Parathyroid adenoma (tissue), 2 donors: Measurements from ENCODE around the gene D2HGDH.

ENCODE experiments used
- H2AFZ ChIP-seq: fragments of 300-600 bp; sonication (generic); one replicate; pipeline ENCODE4 v1.7.0; 2017; ENCODE audit warnings: antibody characterized with exemption, mild to moderate bottlenecking
- H3K27ac ChIP-seq: fragments of 300-600 bp; sonication (generic); one replicate; pipeline ENCODE4 v1.7.0; 2017
- H3K27me3 ChIP-seq: fragments of 300-600 bp; sonication (generic); one replicate; pipeline ENCODE4 v1.7.0; 2017; ENCODE audit warnings: low read length; ENCODE audit not compliant: control insufficient read depth, insufficient read depth
- H3K36me3 ChIP-seq: fragments of 300-600 bp; sonication (generic); one replicate; pipeline ENCODE4 v1.7.0; 2017; ENCODE audit warnings: low read length; ENCODE audit not compliant: control insufficient read depth, insufficient read depth
- H3K4me1 ChIP-seq: fragments of 300-600 bp; sonication (generic); one replicate; pipeline ENCODE4 v1.7.0; 2017; ENCODE audit warnings: control low read depth
- H3K4me2 ChIP-seq: fragments of 300-600 bp; sonication (generic); one replicate; pipeline ENCODE4 v1.7.0; 2017; ENCODE audit warnings: low read length
- H3K4me3 ChIP-seq: fragments of 300-600 bp; sonication (generic); one replicate; pipeline ENCODE4 v1.7.0; 2017; ENCODE audit warnings: low read depth, low read length
- H3K79me2 ChIP-seq: fragments of 300-600 bp; sonication (generic); one replicate; pipeline ENCODE4 v1.7.0; 2017; ENCODE audit warnings: control low read depth
- H3K9ac ChIP-seq: fragments of 300-600 bp; sonication (generic); one replicate; pipeline ENCODE4 v1.7.0; 2017; ENCODE audit warnings: mild to moderate bottlenecking
- H3K9me3 ChIP-seq: fragments of 300-600 bp; sonication (generic); one replicate; pipeline ENCODE4 v1.7.0; 2017; ENCODE audit warnings: low read length; ENCODE audit not compliant: control insufficient read depth
- TF ChIP-seq, protein P1 (sequence below): fragments of 300-600 bp; sonication (generic); IDR thresholded peaks from one replicate; pipeline ENCODE4 v1.7.0; 2017; ENCODE audit warnings: antibody characterized with exemption, mild to moderate bottlenecking
- donor health status: primary hyperparathyroidism.

D2HGDH gene

DNA sequence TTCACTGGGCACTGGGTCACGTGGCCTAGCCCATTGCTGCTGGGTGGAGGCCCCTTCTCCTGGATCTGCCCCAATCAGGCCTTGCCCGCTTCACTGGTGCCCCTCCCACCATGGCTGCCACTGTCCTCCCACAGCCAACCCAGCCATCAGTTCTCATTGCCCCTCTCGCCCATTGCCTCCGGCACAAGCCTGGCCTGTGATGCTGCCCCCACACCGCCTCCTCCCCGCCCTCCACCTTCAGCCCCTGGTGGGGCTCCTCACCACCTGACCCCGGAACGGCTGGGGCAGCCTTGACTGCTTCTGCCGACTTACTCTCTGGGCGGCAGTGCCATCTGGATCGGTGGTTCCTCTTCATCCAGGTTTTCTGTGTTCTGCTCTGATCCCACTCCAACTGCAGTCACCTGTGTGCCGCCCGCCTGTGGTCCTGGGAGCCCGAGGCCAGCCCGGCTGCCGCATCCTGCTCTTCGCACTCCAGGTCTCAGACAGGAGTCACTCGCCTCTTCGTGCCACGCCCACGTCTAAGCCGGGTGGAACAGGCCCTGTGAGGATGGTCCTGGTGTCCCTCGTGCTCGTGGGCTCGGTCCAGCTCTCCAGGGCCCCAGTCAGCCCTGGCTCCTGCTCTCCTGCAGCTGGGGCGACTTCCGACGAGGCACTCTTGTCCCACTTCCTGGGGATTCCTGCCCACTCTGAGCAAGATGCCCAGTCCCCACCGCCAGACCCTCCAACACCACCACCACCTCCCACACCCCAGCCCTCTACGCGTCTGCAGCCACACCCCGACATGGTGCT is 14.2 kb downstream of the D2HGDH start:
- Histone ChIP-seq H2AFZ (no peak overlapping the region), H3K79me2 (no peaks in the 10 kb centered on the region), H3K4me1 (no peaks in the 10 kb centered on the region), H3K27ac (no peak overlapping the region), H3K4me2 (no peak overlapping the region), H3K36me3 (no peaks in the 10 kb centered on the region), H3K27me3 (no peaks in the 10 kb centered on the region), H3K4me3 (no peak overlapping the region), H3K9me3 (no peaks in the 10 kb centered on the region), H3K9ac (no peak overlapping the region)
- TF ChIP-seq, protein P1, sequence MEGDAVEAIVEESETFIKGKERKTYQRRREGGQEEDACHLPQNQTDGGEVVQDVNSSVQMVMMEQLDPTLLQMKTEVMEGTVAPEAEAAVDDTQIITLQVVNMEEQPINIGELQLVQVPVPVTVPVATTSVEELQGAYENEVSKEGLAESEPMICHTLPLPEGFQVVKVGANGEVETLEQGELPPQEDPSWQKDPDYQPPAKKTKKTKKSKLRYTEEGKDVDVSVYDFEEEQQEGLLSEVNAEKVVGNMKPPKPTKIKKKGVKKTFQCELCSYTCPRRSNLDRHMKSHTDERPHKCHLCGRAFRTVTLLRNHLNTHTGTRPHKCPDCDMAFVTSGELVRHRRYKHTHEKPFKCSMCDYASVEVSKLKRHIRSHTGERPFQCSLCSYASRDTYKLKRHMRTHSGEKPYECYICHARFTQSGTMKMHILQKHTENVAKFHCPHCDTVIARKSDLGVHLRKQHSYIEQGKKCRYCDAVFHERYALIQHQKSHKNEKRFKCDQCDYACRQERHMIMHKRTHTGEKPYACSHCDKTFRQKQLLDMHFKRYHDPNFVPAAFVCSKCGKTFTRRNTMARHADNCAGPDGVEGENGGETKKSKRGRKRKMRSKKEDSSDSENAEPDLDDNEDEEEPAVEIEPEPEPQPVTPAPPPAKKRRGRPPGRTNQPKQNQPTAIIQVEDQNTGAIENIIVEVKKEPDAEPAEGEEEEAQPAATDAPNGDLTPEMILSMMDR, result no peak

DNA sequence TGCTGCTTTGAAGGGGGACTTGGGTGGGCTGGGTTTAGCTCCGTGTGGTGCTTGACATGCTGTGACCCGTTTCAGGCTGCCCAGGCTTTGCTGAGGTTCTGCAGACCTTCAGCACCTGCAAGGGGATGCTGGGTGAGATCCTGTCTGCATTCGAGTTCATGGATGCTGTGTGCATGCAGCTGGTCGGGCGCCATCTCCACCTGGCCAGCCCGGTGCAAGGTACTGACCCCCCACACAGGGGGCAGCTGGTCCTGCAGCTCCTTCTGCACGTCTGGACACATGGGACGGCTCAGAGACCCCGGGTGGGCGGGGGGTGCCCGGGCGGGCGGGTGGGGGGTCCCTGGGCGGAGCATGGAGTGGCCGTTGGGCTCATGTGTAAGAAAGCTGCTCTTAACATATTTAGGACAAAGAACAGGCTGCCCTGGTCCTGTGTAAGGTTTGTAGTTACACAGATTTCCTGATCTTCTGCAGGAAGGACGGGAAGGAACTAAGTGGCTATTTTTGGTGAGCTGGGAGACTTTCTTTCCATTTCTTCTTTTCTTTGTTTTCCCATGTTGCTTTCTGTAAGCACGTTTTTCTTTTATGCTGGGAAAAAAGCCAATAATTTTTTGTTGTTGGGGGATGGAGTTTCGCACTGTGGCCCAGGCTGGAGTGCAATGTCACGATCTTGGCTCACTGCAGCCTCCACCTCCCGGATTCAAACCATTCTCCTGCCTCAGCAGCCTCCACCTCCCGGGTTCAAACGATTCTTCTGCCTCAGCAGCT is 15.8 kb downstream of the D2HGDH start:
- Histone ChIP-seq H3K9me3 (no peaks in the 10 kb centered on the region), H3K9ac (no peak overlapping the region), H3K4me1 (no peaks in the 10 kb centered on the region), H2AFZ (no peak overlapping the region), H3K36me3 (no peaks in the 10 kb centered on the region), H3K79me2 (no peaks in the 10 kb centered on the region), H3K27ac (no peak overlapping the region), H3K27me3 (no peaks in the 10 kb centered on the region), H3K4me3 (no peak overlapping the region), H3K4me2 (no peak overlapping the region)
- TF ChIP-seq, protein P1, result no peak

DNA sequence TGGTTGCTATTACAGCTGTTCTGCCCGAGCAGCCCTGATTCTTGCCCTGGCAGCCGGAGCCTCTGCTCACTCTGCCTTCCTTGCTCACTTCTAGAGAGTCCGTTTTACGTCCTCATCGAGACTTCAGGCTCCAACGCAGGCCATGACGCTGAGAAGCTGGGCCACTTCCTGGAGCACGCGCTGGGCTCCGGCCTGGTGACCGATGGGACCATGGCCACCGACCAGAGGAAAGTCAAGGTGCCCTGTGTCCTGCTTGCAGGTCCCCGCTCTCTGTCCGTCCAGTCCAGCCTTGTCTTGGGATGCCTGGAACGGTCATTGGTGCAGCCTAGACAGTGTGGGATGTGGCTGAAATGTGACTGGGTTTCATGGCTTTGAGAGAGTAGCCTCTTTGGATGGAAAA is 16.7 kb downstream of the D2HGDH start:
- H3K9ac ChIP-seq, result no peak overlapping the region
- H3K9me3 ChIP-seq, result no peaks in the 10 kb centered on the region
- TF ChIP-seq, protein P1, result no peak
- H3K79me2 ChIP-seq, result no peaks in the 10 kb centered on the region
- no peak overlapping the region for H3K4me3 ChIP-seq
- H3K4me2 ChIP-seq, result no peak overlapping the region
- no peak overlapping the region for H2AFZ ChIP-seq
- no peaks in the 10 kb centered on the region for H3K4me1 ChIP-seq
- no peaks in the 10 kb centered on the region for H3K27me3 ChIP-seq
- H3K36me3 ChIP-seq, result no peaks in the 10 kb centered on the region
- no peak overlapping the region for H3K27ac ChIP-seq

DNA sequence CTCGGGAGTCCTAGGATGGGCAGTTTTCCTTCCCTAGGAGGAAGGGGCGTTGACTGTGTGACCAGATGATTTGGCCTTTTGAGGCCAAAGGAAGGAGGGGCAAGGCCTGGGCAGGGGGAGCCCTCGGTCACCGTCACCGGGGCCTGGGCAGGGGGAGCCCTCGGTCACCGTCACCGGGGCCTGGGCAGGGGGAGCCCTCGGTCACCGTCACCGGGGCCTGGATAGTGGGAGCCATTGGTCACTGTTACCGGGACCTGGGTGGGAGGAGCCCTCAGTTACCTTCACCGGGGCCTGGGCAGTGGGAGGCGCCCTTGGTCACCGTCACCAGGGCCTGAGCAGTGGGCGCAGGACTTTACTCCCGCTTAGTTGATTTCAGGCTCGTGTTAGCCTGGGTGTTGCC is 17.3 kb downstream of the D2HGDH start:
- Histone ChIP-seq H3K79me2 (no peaks in the 10 kb centered on the region), H3K9ac (no peak overlapping the region), H3K4me2 (no peak overlapping the region), H3K27me3 (no peaks in the 10 kb centered on the region), H3K27ac (no peak overlapping the region), H3K9me3 (no peaks in the 10 kb centered on the region), H3K36me3 (no peaks in the 10 kb centered on the region), H2AFZ (no peak overlapping the region), H3K4me1 (no peaks in the 10 kb centered on the region), H3K4me3 (no peak overlapping the region)
- TF ChIP-seq, protein P1, result no peak
